CD4-positive, alpha-beta T cell (primary cell): Measurements from ENCODE around the gene MLKL. TPM values are rescaled to one million over a fixed set of nuclear protein-coding genes. Genes with fewer than 3 reads are reported as not detected.
"Not testable (repeated sequence)": the region's sequence is repeated elsewhere in the genome, so short reads cannot be mapped to it uniquely, and the experiment has no call there.

Source experiments
- ATAC-seq: fragments of 200-7000 bp; cut with Tn5 transposase; one replicate; pipeline ENCODE4 v1.10.0; 2022; ENCODE audit warnings: mild to moderate bottlenecking; ENCODE audit not compliant: poor library complexity
- CTCF ChIA-PET: fragments of 350-600 bp; sonication (Branson Sonifier 250); formaldehyde crosslinking; loops from one replicate; lab custom pipeline; 2021; ENCODE audit warnings: antibody characterized with exemption, inconsistent platforms; lab: Charles Lee
- POLR2A ChIA-PET: fragments of 350-600 bp; sonication (Branson Sonifier 250); formaldehyde crosslinking; loops from one replicate; lab custom pipeline; 2021; ENCODE audit warnings: antibody characterized with exemption, inconsistent platforms; lab: Charles Lee
- DNase-seq, 14 experiments: peaks; one replicate each; pipeline ENCODE4 v3.0.0-alpha.2; 2013 to 2020; ENCODE audit warnings: mixed read lengths in 2 of 14
- H3K27ac ChIP-seq, 2 donors: one replicate each; pipeline versions ENCODE4 v1.5.1 to v1.7.0; 2013; ENCODE audit warnings: low read length in 2 of 2, low read depth in 1 of 2, mild to moderate bottlenecking in 1 of 2
- H3K27me3 ChIP-seq, 2 experiments: 1 replicate in 1 of 2; 2 replicates in 1 of 2; pipeline versions ENCODE4 v1.6.1 to v1.7.0; 2013; ENCODE audit warnings: low read length in 2 of 2, control low read depth in 1 of 2, mild to moderate bottlenecking in 1 of 2, moderate library complexity in 1 of 2; ENCODE audit not compliant: insufficient read depth in 2 of 2, control insufficient read depth in 1 of 2
- H3K36me3 ChIP-seq: one replicate; pipeline ENCODE4 v1.6.1; 2013; ENCODE audit warnings: low read length, control low read depth; ENCODE audit not compliant: insufficient read depth
- H3K4me1 ChIP-seq: one replicate; pipeline ENCODE4 v1.6.1; 2013; ENCODE audit warnings: low read length, control low read depth; ENCODE audit not compliant: insufficient read depth
- H3K4me3 ChIP-seq: one replicate; pipeline ENCODE4 v1.5.1; 2013; ENCODE audit warnings: mild to moderate bottlenecking, low read length, moderate library complexity
- H3K9me3 ChIP-seq, 2 experiments: 1 replicate in 1 of 2; 2 replicates in 1 of 2; pipeline versions ENCODE4 v1.6.1 to v1.7.0; 2013; ENCODE audit warnings: low read length in 2 of 2, mild to moderate bottlenecking in 2 of 2, control low read depth in 1 of 2, moderate library complexity in 1 of 2; ENCODE audit not compliant: control insufficient read depth in 1 of 2, insufficient read depth in 1 of 2
- H3K27ac Mint-ChIP-seq: one replicate; pipeline ENCODE4 v1.8.0; 2020; ENCODE audit warnings: mixed read lengths
- H3K27me3 Mint-ChIP-seq: one replicate; pipeline ENCODE4 v1.8.0; 2021; ENCODE audit warnings: mixed read lengths
- H3K36me3 Mint-ChIP-seq: one replicate; pipeline ENCODE4 v1.8.0; 2021; ENCODE audit warnings: low read depth, mixed read lengths
- H3K4me1 Mint-ChIP-seq: one replicate; pipeline ENCODE4 v1.8.0; 2021; ENCODE audit warnings: low read depth, mixed read lengths
- H3K4me3 Mint-ChIP-seq: one replicate; pipeline ENCODE4 v1.8.0; 2020; ENCODE audit warnings: mild to moderate bottlenecking, mixed read lengths
- H3K9me3 Mint-ChIP-seq: one replicate; pipeline ENCODE4 v1.8.0; 2020; ENCODE audit warnings: mixed read lengths
- CTCF ChIP-seq: fragments of 200-600 bp; IDR thresholded peaks from one replicate; pipeline ENCODE4 v1.8.0; 2022; ENCODE audit warnings: antibody characterized with exemption, mild to moderate bottlenecking
- intact Hi-C, 2 experiments: fragments of 100-400 bp; cut with DNase I in 1 of 2; cut with micrococcal nuclease in 1 of 2; formaldehyde crosslinking; loops; one replicate each; pipeline versions ENCODE4 v1.15.1 to v1.9.0; 2023 to 2025; cut with DNase I, micrococcal nuclease
- total RNA-seq, 174 experiments: library from RNA in 2 of 174; stranded (reverse) in 2 of 174; gene quantifications; one replicate each; pipeline ENCODE4 v1.2.3 and lab custom pipeline; 2021 to 2026

MLKL gene
- total RNA-seq, 2 experiments from 2014 or later = 29.1 to 30.0 TPM

- no peaks in the 10 kb centered on the region for H3K27me3 ChIP-seq
- peak overlapping the region; percentile 56 for H3K4me3 Mint-ChIP-seq
- H3K27me3 Mint-ChIP-seq = no peaks in the 10 kb centered on the region
- ChIA-PET CTCF (no interaction called here), POLR2A (interaction anchor here (1.3 kb wide), 1 partner anchor 8 kb away, joined by 7 read pairs; the partner anchor contains the start of gene RFWD3)
- intact Hi-C loops = no loop called here
- peaks cover 58% of the 10 kb centered on the region for H3K4me1 ChIP-seq
- H3K4me3 ChIP-seq = no peak overlapping the region
- peaks cover 89% of the 10 kb centered on the region for H3K36me3 Mint-ChIP-seq
- H3K36me3 ChIP-seq = peaks cover 75% of the 10 kb centered on the region
- H3K4me1 Mint-ChIP-seq = peaks cover 87% of the 10 kb centered on the region
- no peaks in the 10 kb centered on the region for H3K9me3 Mint-ChIP-seq
- no peaks in the 10 kb centered on the region for H3K9me3 ChIP-seq
- no peak for DNase-seq
- ATAC-seq = no peak
- H3K27ac Mint-ChIP-seq = peak overlapping the region; percentile 42
- no peak for TF ChIP-seq CTCF
- H3K27ac ChIP-seq = no peak overlapping the region
Observed at GRCh38 chr16:74657870-74658642, 42.6 kb downstream of the MLKL start.

- no peaks in the 10 kb centered on the region for H3K9me3 Mint-ChIP-seq
- ChIA-PET POLR2A (no interaction called here), CTCF (no interaction called here)
- Histone ChIP-seq H3K36me3 (peaks cover 77% of the 10 kb centered on the region), H3K4me1 (peaks cover 45% of the 10 kb centered on the region), H3K27me3 (no peaks in the 10 kb centered on the region), H3K4me3 (no peak overlapping the region), H3K9me3 (no peaks in the 10 kb centered on the region), H3K27ac (no peak overlapping the region)
- DNase-seq = no peak
- H3K27me3 Mint-ChIP-seq = no peaks in the 10 kb centered on the region
- ATAC-seq = no peak
- TF ChIP-seq CTCF = no peak
- H3K36me3 Mint-ChIP-seq = peaks cover 83% of the 10 kb centered on the region
- no peak overlapping the region for H3K4me3 Mint-ChIP-seq
- H3K27ac Mint-ChIP-seq = peak overlapping the region; percentile 66
- intact Hi-C loops = no loop called here
- peaks cover 71% of the 10 kb centered on the region for H3K4me1 Mint-ChIP-seq
Observed at GRCh38 chr16:74654536-74655050, 46.1 kb downstream of the MLKL start.

GRCh38 chr16:74652883-74653282 is 47.8 kb downstream of the MLKL start:
- POLR2A ChIA-PET = interaction anchor here (1.7 kb wide), 1 partner anchor 14 kb away, joined by 6 read pairs; the partner anchor contains the start of gene RFWD3
- H3K27ac Mint-ChIP-seq = not testable (repeated sequence)

More at GRCh38 chr16:74652883-74653282, 47.8 kb downstream of the MLKL start:
- H3K36me3 Mint-ChIP-seq = peaks cover 81% of the 10 kb centered on the region
- H3K36me3 ChIP-seq = peaks cover 75% of the 10 kb centered on the region
- H3K4me3 ChIP-seq, ATAC-seq, DNase-seq, H3K4me3 Mint-ChIP-seq, H3K9me3 Mint-ChIP-seq, H3K27me3 ChIP-seq, H3K27ac ChIP-seq, intact Hi-C loops, H3K27me3 Mint-ChIP-seq, H3K9me3 ChIP-seq: not testable (repeated sequence)
- peaks cover 29% of the 10 kb centered on the region for H3K4me1 ChIP-seq
- CTCF ChIA-PET = interaction anchor here (0.9 kb wide), 1 partner anchor 26 kb away, joined by 3 read pairs; no protein-coding TSS in a partner anchor
- peaks cover 54% of the 10 kb centered on the region for H3K4me1 Mint-ChIP-seq
